Colon (tissue), 2 donors: ENCODE results near the gene APLNR.

Experiments used
- FAIRE-seq: peaks from 2 replicates; lab custom pipeline; 2012; peaks lifted over from hg19 to GRCh38; lab: Jason Lieb, UNC
- donor health status: control.
- donor health status: control.

The APLNR gene

DNA sequence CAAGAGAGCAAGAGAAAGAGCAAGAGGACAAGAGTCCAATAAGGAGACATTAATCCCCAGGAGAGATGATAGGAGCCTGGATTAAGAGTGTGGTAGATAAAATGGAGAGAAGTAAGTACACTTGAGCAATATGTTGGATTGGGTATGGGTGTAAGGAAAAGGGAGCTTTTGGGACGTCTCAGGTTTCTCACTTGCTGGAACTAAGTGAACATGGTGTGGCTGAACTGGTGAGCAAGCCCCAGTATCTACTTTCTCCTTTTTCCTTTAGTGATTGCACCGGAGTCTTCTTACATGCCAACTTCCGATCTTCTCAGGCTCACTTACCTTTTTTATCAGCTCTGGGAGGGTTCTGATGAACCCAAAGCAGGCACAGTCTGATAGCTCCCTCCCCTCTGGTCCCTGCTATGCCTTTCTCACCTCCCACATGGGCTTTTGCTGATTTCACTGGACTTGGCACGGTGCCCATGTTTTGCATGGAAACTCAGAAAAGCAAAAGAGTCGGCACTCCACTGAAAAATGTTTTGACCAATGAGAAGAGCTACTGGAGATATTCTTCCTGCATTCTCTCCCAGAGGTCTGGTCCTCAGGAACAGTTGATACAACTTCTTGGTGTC is 14.5 kb upstream of the APLNR start:
- FAIRE-seq: no peak

DNA sequence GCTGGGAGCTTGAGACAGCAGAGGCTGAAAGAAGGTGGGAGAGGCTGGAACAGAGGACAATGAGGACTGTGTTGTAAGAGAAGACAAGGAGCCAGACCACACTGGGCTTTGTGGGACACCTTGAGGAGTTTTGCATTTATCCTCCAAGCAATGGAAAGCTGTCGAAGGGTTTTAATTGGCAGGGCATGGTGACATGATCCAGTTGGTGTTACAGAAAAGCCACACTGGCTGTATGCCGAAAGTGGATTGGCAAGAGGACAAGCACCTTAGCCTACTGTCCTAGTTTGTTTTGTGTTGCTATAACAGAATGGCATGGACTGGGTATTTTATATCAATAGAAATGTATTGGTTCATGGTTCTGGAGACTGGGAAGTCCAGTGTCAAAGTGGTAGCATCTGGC is 14.0 kb upstream of the APLNR start:
- FAIRE-seq: no peak

- FAIRE-seq: no peak
Observed at GRCh38 chr11:57249384-57250319, 12.6 kb upstream of the APLNR start.

GRCh38 chr11:57248780-57249383 is 11.8 kb upstream of the APLNR start:
- no peak for FAIRE-seq

DNA sequence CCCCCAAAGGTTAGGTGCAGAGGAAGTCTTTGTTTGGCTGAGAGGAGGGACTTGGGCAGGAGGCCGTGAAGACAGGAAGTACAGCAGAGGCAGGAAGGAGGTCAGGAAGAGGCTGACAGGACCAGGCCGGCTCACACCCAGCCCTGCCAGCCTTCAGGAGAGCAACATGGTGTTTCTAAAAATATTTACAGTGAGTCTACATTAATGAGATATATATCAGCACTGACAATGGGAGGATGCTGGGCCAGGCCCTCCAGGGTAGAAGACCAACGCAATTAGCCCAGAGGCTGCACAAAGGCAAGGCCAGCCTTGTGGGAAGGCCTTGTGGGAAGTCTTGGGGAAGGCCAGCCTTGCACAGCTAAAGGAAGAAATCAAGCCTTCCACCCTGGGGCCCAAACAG is 7.9 kb upstream of the APLNR start:
- FAIRE-seq: no peak

GRCh38 chr11:57241353-57241972 is 4.4 kb upstream of the APLNR start:
- no peak for FAIRE-seq

- FAIRE-seq: no peak
Observed at GRCh38 chr11:57240757-57241156, 3.7 kb upstream of the APLNR start.

- FAIRE-seq: no peak
Observed at GRCh38 chr11:57240007-57240406, 3.0 kb upstream of the APLNR start.

GRCh38 chr11:57239348-57239747 is 2.3 kb upstream of the APLNR start:
- FAIRE-seq: no peak

- FAIRE-seq: no peak
Observed at GRCh38 chr11:57235761-57236703, 1.0 kb downstream of the APLNR start.

DNA sequence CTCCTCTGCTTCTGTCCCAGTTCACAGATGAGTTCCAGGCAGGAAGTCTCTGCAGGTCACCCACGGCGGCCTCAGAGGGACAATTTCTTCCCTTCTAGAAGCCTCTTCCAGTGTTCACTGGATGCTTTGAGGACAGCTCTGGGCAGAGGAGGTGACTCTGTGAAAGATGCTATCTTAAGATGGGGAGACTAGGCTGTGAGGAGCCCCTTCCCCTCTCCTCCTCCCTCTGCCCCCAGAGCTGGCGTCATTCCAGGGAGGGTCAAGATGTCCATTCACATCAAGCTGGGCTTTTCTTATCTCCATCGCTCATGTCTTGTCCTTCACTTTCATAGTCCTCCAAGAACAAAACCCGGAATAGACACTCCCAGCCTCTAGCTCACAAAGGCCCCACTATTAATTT is 3.3 kb downstream of the APLNR start:
- no peak for FAIRE-seq

DNA sequence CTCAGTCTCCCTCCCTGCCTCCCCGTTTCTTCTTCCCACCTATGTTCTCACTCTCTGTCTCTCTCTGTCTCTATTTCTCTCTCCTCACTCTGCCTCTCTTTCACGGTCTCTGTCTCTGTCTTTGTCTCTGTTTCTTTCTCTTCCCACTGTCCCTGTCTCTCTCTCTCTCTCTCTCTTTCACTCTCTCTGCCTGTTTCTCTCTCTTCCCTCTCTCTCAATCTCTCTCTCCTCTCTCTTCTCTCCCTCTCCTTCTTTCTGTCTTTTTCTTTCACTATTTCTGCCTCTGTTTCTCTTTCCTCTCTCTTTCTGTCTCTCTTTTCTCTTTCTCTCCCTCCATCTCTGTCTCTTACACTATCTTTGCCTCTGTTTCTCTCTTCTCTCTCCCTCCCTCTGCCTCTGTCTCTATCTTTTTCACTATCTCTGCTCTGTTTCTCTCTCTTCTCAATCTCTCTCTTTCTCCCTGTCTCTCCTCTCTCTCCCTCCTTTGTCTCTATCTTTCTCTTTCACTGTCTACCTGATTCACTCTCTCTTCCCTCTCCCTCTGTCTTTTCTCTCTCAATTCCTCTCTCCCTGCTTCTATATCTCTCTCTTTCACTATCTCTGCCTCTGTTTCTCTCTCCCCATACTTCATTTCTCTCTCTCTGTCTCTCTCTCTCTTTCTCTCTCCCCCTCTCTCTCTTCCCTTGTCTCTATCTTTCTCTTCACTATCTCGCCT is 5.4 kb downstream of the APLNR start:
- no peak for FAIRE-seq

- no peak for FAIRE-seq
Observed at GRCh38 chr11:57230791-57231538, 6.1 kb downstream of the APLNR start.

DNA sequence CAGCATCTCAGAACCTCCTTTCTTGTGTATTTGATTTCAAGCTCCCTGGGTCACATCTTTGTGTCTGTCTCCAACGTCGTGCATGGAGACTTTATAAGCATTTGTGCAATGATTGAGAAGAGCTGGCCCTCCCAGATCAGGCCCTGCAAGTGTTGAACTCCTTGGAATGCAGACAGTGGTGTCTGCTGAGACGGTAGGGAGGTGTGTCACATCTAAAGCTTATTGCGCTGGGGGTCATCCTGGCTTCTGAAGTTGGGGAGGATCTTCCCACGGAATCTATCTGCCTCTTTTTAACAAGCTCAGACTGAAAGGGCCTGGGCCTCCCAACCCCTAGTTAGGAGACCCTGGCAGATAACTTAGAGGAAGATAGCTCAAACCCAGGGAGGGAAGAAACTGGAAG is 6.7 kb downstream of the APLNR start:
- no peak for FAIRE-seq

- FAIRE-seq: no peak
Observed at GRCh38 chr11:57228600-57228999, 8.4 kb downstream of the APLNR start.

GRCh38 chr11:57224537-57224936 is 12.5 kb downstream of the APLNR start:
- FAIRE-seq: no peak

- FAIRE-seq: no peak
Observed at GRCh38 chr11:57224128-57224527, 12.9 kb downstream of the APLNR start.

- FAIRE-seq: no peak
Observed at GRCh38 chr11:57223601-57224000, 13.4 kb downstream of the APLNR start.

GRCh38 chr11:57222239-57222638 is 14.8 kb downstream of the APLNR start:
- no peak for FAIRE-seq

DNA sequence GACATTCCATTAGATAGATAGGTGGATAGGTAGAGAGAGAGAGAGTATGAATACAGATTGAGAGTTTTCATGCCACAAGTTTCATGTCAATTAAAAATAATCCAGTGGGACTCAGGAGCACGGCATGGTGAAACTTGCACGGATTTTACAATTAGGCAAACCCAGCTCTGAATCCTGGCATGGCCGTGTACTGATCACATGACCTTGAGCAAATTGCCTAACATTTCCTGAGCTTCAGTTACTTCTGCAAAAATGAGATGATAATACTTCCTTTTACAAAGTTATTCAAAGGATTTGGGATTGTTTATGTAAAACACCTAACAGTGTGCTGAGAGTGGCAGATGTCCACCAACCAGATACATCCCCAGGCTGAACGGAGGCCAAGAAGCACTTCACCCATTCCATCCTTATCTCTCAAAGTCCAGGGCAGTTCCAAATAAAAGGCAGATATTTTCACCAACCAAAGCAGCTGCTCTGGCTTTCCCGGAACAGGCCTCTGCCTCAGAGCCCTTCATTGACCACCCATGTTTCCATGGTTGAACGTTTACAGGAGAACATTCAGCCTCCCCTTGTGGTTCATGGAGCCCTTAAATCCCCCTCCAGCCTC is 17.9 kb downstream of the APLNR start:
- no peak for FAIRE-seq
